Activated CD4-positive, alpha-beta T cell treated with anti-CD3 and anti-CD28 coated beads, Interleukin-2, amount 50 U/mL, for 24 hours (primary cell): Measurements from ENCODE around the gene SLC35G1.

ENCODE experiments used
- DNase-seq, 2 donors: peaks; one replicate each; pipeline ENCODE4 v3.0.0-alpha.2; 2020; ENCODE audit warnings: low read depth in 1 of 2, low spot score in 1 of 2

The SLC35G1 gene

GRCh38 chr10:93947524-93947923 lies 53.7 kb downstream of the SLC35G1 start:
- no peak for DNase-seq

GRCh38 chr10:93951905-93952304 lies 58.1 kb downstream of the SLC35G1 start:
- no peak for DNase-seq
